BJ (cell line): Measurements from ENCODE around the gene AOPEP. TPM values are rescaled to one million over a fixed set of nuclear protein-coding genes. Genes with fewer than 3 reads are reported as not detected.

Source experiments
- CTCF ChIA-PET: fragments of 350-600 bp; formaldehyde crosslinking; extraction: SDS; loops from one replicate; lab custom pipeline; 2021; ENCODE audit warnings: antibody characterized with exemption, inconsistent platforms; lab: Yijun Ruan, JAX
- POLR2A ChIA-PET: fragments of 300-600 bp; sonication (Branson Sonifier 250); formaldehyde crosslinking; extraction: SDS; loops from one replicate; lab custom pipeline; 2021; ENCODE audit warnings: antibody characterized with exemption; lab: Charles Lee
- DNase-seq: peaks from one replicate; pipeline ENCODE4 v3.0.0-alpha.2; 2011; ENCODE audit warnings: low read depth
- H3K27me3 ChIP-seq: 2 replicates; pipeline ENCODE4 v1.6.0; 2011; ENCODE audit warnings: low read length; ENCODE audit not compliant: control insufficient read depth, insufficient read depth
- H3K36me3 ChIP-seq: 2 replicates; pipeline ENCODE4 v1.5.1; 2011; ENCODE audit warnings: low read length; ENCODE audit not compliant: control insufficient read depth, insufficient read depth
- H3K4me3 ChIP-seq: 2 replicates; pipeline ENCODE4 v1.5.1; 2011; ENCODE audit warnings: low read depth, mild to moderate bottlenecking, control low read depth, low read length
- polyA plus RNA-seq: library from polyadenylated mRNA; depleted of rRNA; stranded (reverse); fragments of >200 nt; gene quantifications from 2 replicates; pipeline ENCODE4 v1.2.3, GENCODE V29; 2011
- TF ChIP-seq, protein P1 (sequence below): IDR thresholded peaks from 2 replicates; pipeline ENCODE4 v1.5.1; 2011; ENCODE audit warnings: low read depth, mild to moderate bottlenecking, control low read depth, inconsistent platforms, low read length, moderate library complexity; ENCODE audit not compliant: insufficient read depth

The AOPEP gene
- polyA plus RNA-seq, 1 experiment = 52.1 TPM

DNA sequence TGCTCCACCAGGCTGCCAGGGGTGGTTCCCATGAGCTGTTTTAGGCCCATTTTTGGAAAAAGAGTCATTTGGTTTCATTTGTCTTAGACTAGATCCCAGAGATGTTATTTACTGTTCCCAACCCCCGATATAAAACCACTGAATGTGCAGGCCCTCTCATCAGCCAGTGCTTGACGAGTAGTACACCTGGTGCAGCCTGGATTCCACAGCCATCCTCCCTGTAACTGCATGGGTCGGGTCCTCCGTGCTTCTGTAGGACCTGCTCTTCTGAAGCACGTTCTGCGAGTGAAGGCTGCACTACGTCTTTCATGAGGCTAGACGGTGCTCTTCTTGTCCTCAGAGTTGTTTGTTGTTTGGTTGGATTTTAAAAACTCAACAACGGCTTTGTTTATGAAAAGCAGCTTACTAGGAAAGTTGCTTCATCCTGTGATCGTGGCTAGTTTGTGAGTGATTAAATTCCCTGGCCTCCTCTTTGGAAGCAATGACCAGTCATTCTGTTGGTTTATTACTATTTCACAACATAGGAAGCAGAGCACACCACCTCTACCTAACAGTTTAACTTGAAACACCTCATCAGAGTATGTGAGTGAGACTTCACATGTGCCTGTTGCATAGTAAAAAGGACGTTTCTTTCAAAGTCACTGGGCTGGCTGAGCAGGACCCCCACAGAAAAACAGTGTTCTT lies 135.2 kb downstream of the AOPEP start:
- peak; percentile 69 for DNase-seq
- TF ChIP-seq, protein P1, sequence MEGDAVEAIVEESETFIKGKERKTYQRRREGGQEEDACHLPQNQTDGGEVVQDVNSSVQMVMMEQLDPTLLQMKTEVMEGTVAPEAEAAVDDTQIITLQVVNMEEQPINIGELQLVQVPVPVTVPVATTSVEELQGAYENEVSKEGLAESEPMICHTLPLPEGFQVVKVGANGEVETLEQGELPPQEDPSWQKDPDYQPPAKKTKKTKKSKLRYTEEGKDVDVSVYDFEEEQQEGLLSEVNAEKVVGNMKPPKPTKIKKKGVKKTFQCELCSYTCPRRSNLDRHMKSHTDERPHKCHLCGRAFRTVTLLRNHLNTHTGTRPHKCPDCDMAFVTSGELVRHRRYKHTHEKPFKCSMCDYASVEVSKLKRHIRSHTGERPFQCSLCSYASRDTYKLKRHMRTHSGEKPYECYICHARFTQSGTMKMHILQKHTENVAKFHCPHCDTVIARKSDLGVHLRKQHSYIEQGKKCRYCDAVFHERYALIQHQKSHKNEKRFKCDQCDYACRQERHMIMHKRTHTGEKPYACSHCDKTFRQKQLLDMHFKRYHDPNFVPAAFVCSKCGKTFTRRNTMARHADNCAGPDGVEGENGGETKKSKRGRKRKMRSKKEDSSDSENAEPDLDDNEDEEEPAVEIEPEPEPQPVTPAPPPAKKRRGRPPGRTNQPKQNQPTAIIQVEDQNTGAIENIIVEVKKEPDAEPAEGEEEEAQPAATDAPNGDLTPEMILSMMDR = no peak
- Histone ChIP-seq H3K4me3 (no peak overlapping the region), H3K36me3 (no peaks in the 10 kb centered on the region), H3K27me3 (no peaks in the 10 kb centered on the region)
- ChIA-PET CTCF (interaction anchor here (0.8 to 1.4 kb wide), 2 partner anchors 15 to 181 kb away, joined by 3 to 5 read pairs; no protein-coding TSS in a partner anchor), POLR2A (interaction anchor here (0.6 kb wide), 4 partner anchors 14 to 229 kb away, joined by 3 to 9 read pairs (median 4); no protein-coding TSS in a partner anchor)

DNA sequence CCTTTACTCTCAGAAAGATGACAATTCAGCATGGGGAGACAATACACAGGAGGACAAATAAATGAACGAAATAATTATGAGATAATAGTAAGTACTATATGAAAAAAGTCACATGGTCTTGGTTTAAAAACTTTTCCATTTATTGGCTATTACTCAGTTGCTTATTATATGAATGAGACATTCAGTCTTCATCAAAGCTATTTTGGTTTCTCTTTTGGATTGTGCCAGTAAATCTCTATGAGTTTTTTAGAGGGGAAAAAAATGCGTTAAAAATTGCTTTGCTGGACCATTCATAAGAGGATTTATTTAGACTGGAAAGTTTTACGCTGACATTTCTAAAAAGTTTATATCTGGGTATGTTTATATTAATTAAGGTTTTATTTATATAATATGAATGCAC lies 137.7 kb downstream of the AOPEP start:
- ChIA-PET CTCF (no interaction called here), POLR2A (no interaction called here)
- DNase-seq = no peak
- no peaks in the 10 kb centered on the region for H3K27me3 ChIP-seq
- TF ChIP-seq, protein P1 = no peak
- no peak overlapping the region for H3K4me3 ChIP-seq
- H3K36me3 ChIP-seq = no peaks in the 10 kb centered on the region

DNA sequence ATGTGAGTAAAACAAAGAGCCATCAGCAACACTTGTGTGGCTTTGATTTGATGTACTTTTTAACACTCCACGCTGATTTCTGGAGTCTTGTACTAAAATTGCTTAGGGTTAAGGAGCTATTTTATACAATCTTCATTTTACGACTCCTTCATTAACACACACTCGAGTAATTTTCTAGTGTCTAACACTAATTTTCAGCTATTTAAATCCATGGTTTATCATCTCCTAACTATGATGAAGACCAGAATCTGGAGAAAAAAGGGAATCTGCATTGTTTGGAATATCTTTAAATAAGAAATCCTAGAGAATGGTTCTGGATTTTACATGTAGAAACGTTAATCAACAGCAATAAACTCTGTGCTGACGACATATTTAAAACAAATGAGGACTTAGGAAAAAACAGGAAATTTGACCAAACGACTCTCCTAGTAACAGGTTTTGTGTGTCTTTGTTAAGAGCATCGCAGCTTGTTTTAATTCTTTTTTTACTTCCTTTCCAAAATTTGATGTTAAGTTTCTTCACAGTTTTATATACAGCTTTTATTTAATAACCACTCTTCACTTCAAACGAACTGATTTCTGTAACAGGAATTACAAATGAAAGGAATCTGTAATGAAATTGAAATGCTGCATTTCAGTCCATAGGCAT lies 138.5 kb downstream of the AOPEP start:
- Histone ChIP-seq H3K36me3 (no peaks in the 10 kb centered on the region), H3K4me3 (no peak overlapping the region), H3K27me3 (no peaks in the 10 kb centered on the region)
- DNase-seq = no peak
- POLR2A ChIA-PET = no interaction called here
- TF ChIP-seq, protein P1 = no peak
- CTCF ChIA-PET = interaction anchor here (0.8 to 1.6 kb wide), 2 partner anchors 184 to 263 kb away, joined by 3 read pairs; no protein-coding TSS in a partner anchor

DNA sequence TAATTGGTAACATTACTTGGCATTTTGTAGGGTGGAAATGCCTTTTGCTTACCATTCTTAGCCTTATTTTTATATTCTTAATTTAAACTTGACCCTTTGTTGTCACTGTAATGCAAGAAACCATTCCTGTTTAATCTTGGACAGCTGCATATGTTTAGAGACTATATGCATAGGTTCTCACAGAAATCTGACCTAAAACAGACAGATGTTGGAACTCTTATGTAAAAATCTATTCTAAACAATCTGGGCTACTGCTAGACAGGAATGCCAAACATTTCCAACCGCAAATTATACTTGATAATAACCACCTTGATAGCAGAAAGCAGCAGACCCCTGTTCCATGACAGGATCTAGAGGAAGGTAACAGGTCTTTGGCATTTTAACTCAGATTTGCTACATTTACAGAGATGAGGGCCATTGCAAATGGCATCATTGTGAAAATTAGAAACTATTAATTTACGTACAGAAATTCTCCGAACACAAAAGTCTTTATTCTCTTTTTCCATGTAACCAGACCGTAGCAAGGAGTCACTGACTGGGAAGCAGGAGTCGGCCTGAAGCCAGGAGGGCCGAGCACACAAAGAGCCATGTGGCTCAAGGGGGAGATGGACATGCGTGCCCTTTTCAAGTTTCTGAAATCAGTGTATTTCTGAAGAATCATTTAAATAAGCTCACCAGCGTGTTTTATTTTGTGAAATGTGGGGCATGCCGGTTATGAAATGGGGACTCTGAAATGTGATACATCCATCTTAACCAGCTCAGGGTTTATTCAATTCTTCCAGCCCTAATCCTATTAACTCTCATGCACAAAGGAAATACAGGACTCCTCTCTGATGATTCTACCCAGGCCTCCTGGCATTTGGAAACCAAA lies 139.3 kb downstream of the AOPEP start:
- ChIA-PET CTCF (interaction anchor here (0.7 to 1.6 kb wide), 5 partner anchors 63 to 262 kb away, joined by 3 read pairs; no protein-coding TSS in a partner anchor), POLR2A (no interaction called here)
- Histone ChIP-seq H3K4me3 (no peak overlapping the region), H3K36me3 (no peaks in the 10 kb centered on the region), H3K27me3 (no peaks in the 10 kb centered on the region)
- no peak for DNase-seq
- TF ChIP-seq, protein P1 = no peak

DNA sequence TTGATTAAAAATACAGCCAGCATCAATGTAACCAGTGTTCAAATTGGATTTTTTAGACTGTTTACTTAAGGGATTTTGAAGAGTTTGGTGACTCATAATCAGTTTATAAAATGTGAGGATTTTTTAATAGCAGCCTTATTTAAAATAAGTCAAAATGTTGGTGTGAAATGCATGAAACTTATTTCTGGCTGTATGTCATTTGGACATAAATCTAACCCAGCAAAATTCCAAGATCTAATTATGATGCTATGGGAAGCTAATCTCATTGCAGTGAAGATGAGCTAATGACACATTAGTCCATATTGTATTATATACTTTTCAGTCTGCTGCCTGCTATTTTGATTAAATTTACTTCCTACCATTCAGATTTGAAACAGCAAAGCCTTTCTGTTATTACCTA lies 140.3 kb downstream of the AOPEP start:
- Histone ChIP-seq H3K36me3 (no peaks in the 10 kb centered on the region), H3K27me3 (no peaks in the 10 kb centered on the region), H3K4me3 (no peak overlapping the region)
- TF ChIP-seq, protein P1 = no peak
- CTCF ChIA-PET = interaction anchor here (0.6 to 1.0 kb wide), 2 partner anchors 73 to 256 kb away, joined by 3 read pairs; no protein-coding TSS in a partner anchor
- POLR2A ChIA-PET = no interaction called here
- no peak for DNase-seq
